H9 (cell line): Measurements from ENCODE around the gene PAM. TPM values are rescaled to one million over a fixed set of nuclear protein-coding genes. Genes with fewer than 3 reads are reported as not detected.

ENCODE experiments used
- DNase-seq: peaks from one replicate; pipeline ENCODE4 v3.0.0-alpha.2; 2017
- H2AFZ ChIP-seq: one replicate; pipeline ENCODE4 v1.6.1; 2013; ENCODE audit warnings: mild to moderate bottlenecking, low read length, control low read depth, moderate library complexity
- H2AK5ac ChIP-seq: 2 replicates; pipeline ENCODE4 v1.6.1; 2013; ENCODE audit warnings: low read length, control low read depth, mixed read lengths; ENCODE audit not compliant: insufficient read length
- H2BK120ac ChIP-seq: one replicate; pipeline ENCODE4 v1.6.1; 2013; ENCODE audit warnings: low read depth, mild to moderate bottlenecking, low read length, control low read depth, inconsistent platforms; ENCODE audit not compliant: poor library complexity, severe bottlenecking
- H2BK12ac ChIP-seq: 2 replicates; pipeline ENCODE4 v1.6.1; 2013; ENCODE audit warnings: low read length, control low read depth, mixed read lengths, low read depth; ENCODE audit not compliant: insufficient read length
- H2BK15ac ChIP-seq: 2 replicates; pipeline ENCODE4 v1.6.1; 2013; ENCODE audit warnings: low read depth, low read length, control low read depth
- H2BK20ac ChIP-seq: one replicate; pipeline ENCODE4 v1.6.1; 2013; ENCODE audit warnings: low read depth, mild to moderate bottlenecking, low read length, control low read depth, inconsistent platforms; ENCODE audit not compliant: poor library complexity, severe bottlenecking
- H2BK5ac ChIP-seq: 2 replicates; pipeline ENCODE4 v1.6.1; 2013; ENCODE audit warnings: low read length, control low read depth, mixed read lengths; ENCODE audit not compliant: insufficient read length
- H3K14ac ChIP-seq: 2 replicates; pipeline ENCODE4 v1.6.1; 2013; ENCODE audit warnings: low read length, control low read depth; ENCODE audit not compliant: insufficient read depth
- H3K18ac ChIP-seq: 2 replicates; pipeline ENCODE4 v1.6.1; 2013; ENCODE audit warnings: low read depth, mild to moderate bottlenecking, mixed read lengths, low read length, control low read depth; ENCODE audit not compliant: insufficient read length
- H3K23ac ChIP-seq: 2 replicates; pipeline ENCODE4 v1.6.1; 2013; ENCODE audit warnings: low read length, control low read depth, mixed read lengths, low read depth; ENCODE audit not compliant: insufficient read length
- H3K23me2 ChIP-seq: 2 replicates; pipeline ENCODE4 v1.6.1; 2013; ENCODE audit warnings: low read depth, mild to moderate bottlenecking, mixed read lengths, low read length, control low read depth; ENCODE audit not compliant: insufficient read length, poor library complexity, severe bottlenecking
- H3K27ac ChIP-seq: 2 replicates; pipeline ENCODE4 v1.5.1; 2013; ENCODE audit warnings: low read length, control low read depth, mixed read lengths, low read depth; ENCODE audit not compliant: insufficient read length
- H3K27me3 ChIP-seq: 2 replicates; pipeline ENCODE4 v1.6.1; 2013; ENCODE audit warnings: low read length, control low read depth, inconsistent platforms; ENCODE audit not compliant: insufficient read depth
- H3K4ac ChIP-seq: 2 replicates; pipeline ENCODE4 v1.6.1; 2013; ENCODE audit warnings: low read depth, mild to moderate bottlenecking, control low read depth, inconsistent platforms, low read length, moderate library complexity
- H3K4me1 ChIP-seq: 2 replicates; pipeline ENCODE4 v1.6.1; 2013; ENCODE audit warnings: low read length, control low read depth, inconsistent platforms; ENCODE audit not compliant: insufficient read depth
- H3K4me2 ChIP-seq: 2 replicates; pipeline ENCODE4 v1.6.1; 2013; ENCODE audit warnings: low read length, control low read depth, mixed read lengths; ENCODE audit not compliant: insufficient read length, insufficient read depth
- H3K56ac ChIP-seq: 2 replicates; pipeline ENCODE4 v1.6.1; 2013; ENCODE audit warnings: low read depth, mild to moderate bottlenecking, mixed read lengths, low read length, control low read depth; ENCODE audit not compliant: insufficient read length
- H3K79me1 ChIP-seq: 2 replicates; pipeline ENCODE4 v1.6.1; 2013; ENCODE audit warnings: low read depth, mild to moderate bottlenecking, moderate library complexity, low read length, control low read depth, inconsistent platforms; ENCODE audit not compliant: insufficient read depth, poor library complexity, severe bottlenecking
- H3K79me2 ChIP-seq: 2 replicates; pipeline ENCODE4 v1.6.1; 2013; ENCODE audit warnings: low read length, control low read depth, inconsistent platforms; ENCODE audit not compliant: insufficient read depth
- H3K9ac ChIP-seq: 2 replicates; pipeline ENCODE4 v1.6.1; 2013; ENCODE audit warnings: low read length, control low read depth, mixed read lengths; ENCODE audit not compliant: insufficient read length; ENCODE audit errors: extremely low read depth
- H3K9me3 ChIP-seq: one replicate; pipeline ENCODE4 v1.6.1; 2013; ENCODE audit warnings: low read depth, low read length, inconsistent platforms; ENCODE audit not compliant: control insufficient read depth
- H3T11ph ChIP-seq: one replicate; pipeline ENCODE4 v1.6.1; 2013; ENCODE audit warnings: mild to moderate bottlenecking, low read length, control low read depth, inconsistent platforms
- H4K20me1 ChIP-seq: one replicate; pipeline ENCODE4 v1.6.1; 2013; ENCODE audit not compliant: control insufficient read depth, insufficient read length, insufficient read depth
- H4K5ac ChIP-seq: 2 replicates; pipeline ENCODE4 v1.6.1; 2013; ENCODE audit warnings: low read depth, mild to moderate bottlenecking, mixed read lengths, low read length, control low read depth; ENCODE audit not compliant: insufficient read length
- H4K8ac ChIP-seq: replicated peaks from 2 replicates; pipeline ENCODE4 v1.6.1; 2013; ENCODE audit warnings: low read length, control low read depth, mixed read lengths, low read depth; ENCODE audit not compliant: insufficient read length
- H4K91ac ChIP-seq: 2 replicates; pipeline ENCODE4 v1.6.1; 2013; ENCODE audit warnings: low read depth, mild to moderate bottlenecking, moderate library complexity, mixed read lengths, low read length, control low read depth; ENCODE audit not compliant: insufficient read length
- H3K27ac Mint-ChIP-seq, 3 experiments: 2 replicates in 2 of 3; 3 replicates in 1 of 3; pipeline ENCODE4 v1.8.0; 2020 to 2021; ENCODE audit warnings: mixed read lengths in 3 of 3, mild to moderate bottlenecking in 1 of 3, moderate library complexity in 1 of 3
- H3K27me3 Mint-ChIP-seq: 2 replicates; pipeline ENCODE4 v1.8.0; 2021; ENCODE audit warnings: low read depth, mild to moderate bottlenecking, moderate library complexity, mixed read lengths
- H3K36me3 Mint-ChIP-seq, 3 experiments: 2 replicates in 2 of 3; 3 replicates in 1 of 3; pipeline ENCODE4 v1.8.0; 2020 to 2021; ENCODE audit warnings: low read depth in 3 of 3, mixed read lengths in 3 of 3; ENCODE audit not compliant: insufficient read depth in 1 of 3
- H3K4me1 Mint-ChIP-seq, 2 experiments: 2 replicates each; pipeline ENCODE4 v1.8.0; 2020; ENCODE audit warnings: mixed read lengths in 2 of 2
- H3K4me3 Mint-ChIP-seq, 2 experiments: 2 replicates in 1 of 2; 3 replicates in 1 of 2; pipeline ENCODE4 v1.8.0; 2020 to 2021; ENCODE audit warnings: mild to moderate bottlenecking in 2 of 2, mixed read lengths in 2 of 2, moderate library complexity in 1 of 2
- H3K9me3 Mint-ChIP-seq, 2 experiments: 2 replicates in 1 of 2; 3 replicates in 1 of 2; pipeline ENCODE4 v1.8.0; 2020; ENCODE audit warnings: mild to moderate bottlenecking in 2 of 2, mixed read lengths in 2 of 2, moderate library complexity in 1 of 2
- WGBS: extraction: QIAGEN DNeasy Blood & Tissue Kit; methylation state at CpG from one replicate; pipeline ENCODE4 v1.1.7; 2013; ENCODE audit warnings: missing lambda C conversion rate, low lambda C conversion rate, mixed read lengths; ENCODE audit not compliant: insufficient read length; ENCODE audit errors: extremely low coverage; 5-methylcytosine and 5-hydroxymethylcytosine counted together
- total RNA-seq: library from RNA; stranded (reverse); gene quantifications from 2 replicates; pipeline ENCODE4 v1.2.1, GENCODE V29; 2021
- TF ChIP-seq, protein P1 (sequence below): fragments of 200-600 bp; sonication (generic); conservative IDR thresholded peaks from 3 replicates; pipeline ENCODE4 v1.8.0; 2021; ENCODE audit warnings: antibody characterized with exemption, mild to moderate bottlenecking

Gene PAM
- total RNA-seq, 1 experiment from 2014 or later, result 31.5 TPM

DNA sequence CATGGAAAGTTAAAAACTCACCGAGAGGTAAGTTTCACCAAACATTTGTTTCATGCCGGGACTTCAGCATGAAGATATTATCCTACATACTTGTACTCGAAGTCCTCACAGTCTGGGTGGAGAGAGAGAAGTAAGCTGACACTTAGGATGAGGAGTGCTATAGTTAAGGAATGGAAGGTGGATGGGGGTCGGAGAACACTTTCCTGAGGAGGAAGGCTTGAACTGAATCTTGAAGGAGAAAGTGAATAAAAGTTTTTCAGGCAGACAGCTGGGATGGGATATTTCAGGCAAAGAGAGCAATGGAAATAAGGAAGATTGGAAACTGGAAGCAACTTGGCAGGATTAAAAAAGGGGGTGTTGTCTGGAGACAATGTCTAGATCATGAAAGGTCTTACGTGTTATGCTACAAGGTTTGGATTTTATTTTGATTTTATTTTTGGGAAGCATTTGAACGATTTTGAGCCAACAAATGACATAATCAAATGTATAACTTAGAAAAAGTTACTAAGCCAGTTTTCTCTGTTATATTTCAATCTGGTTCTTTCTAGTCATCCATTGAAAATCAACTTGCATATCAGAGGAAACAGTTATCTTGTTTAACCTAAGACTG, 167.1 kb downstream of the PAM start:
- no peak overlapping the region for H3K27ac ChIP-seq
- no peak overlapping the region for H4K91ac ChIP-seq
- no peak overlapping the region for H3K18ac ChIP-seq
- H2BK20ac ChIP-seq, result no peak overlapping the region
- no peak overlapping the region for H3K4ac ChIP-seq
- H4K5ac ChIP-seq, result no peak overlapping the region
- no peaks in the 10 kb centered on the region for H3K79me2 ChIP-seq
- H3K4me1 Mint-ChIP-seq, result peaks cover 8 to 18% of the 10 kb centered on the region in 2 experiments; a peak in 3 of 4 replicates
- H3K79me1 ChIP-seq, result no peaks in the 10 kb centered on the region
- peak overlapping the region; percentile 0 to 11 (median 8); a peak in 3 of 7 replicates for H3K27ac Mint-ChIP-seq
- TF ChIP-seq, protein P1, sequence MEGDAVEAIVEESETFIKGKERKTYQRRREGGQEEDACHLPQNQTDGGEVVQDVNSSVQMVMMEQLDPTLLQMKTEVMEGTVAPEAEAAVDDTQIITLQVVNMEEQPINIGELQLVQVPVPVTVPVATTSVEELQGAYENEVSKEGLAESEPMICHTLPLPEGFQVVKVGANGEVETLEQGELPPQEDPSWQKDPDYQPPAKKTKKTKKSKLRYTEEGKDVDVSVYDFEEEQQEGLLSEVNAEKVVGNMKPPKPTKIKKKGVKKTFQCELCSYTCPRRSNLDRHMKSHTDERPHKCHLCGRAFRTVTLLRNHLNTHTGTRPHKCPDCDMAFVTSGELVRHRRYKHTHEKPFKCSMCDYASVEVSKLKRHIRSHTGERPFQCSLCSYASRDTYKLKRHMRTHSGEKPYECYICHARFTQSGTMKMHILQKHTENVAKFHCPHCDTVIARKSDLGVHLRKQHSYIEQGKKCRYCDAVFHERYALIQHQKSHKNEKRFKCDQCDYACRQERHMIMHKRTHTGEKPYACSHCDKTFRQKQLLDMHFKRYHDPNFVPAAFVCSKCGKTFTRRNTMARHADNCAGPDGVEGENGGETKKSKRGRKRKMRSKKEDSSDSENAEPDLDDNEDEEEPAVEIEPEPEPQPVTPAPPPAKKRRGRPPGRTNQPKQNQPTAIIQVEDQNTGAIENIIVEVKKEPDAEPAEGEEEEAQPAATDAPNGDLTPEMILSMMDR, result no peak
- no peak overlapping the region for H2BK120ac ChIP-seq
- no peak overlapping the region for H3K23ac ChIP-seq
- H3K27me3 Mint-ChIP-seq, result no peaks in the 10 kb centered on the region
- H2AK5ac ChIP-seq, result no peak overlapping the region
- no peak overlapping the region for H3K4me3 Mint-ChIP-seq
- H2BK12ac ChIP-seq, result no peak overlapping the region
- H3K56ac ChIP-seq, result no peak overlapping the region
- no CpG with 5 or more reads among the region's 6 CpGs for WGBS
- no peaks in the 10 kb centered on the region for H3K36me3 Mint-ChIP-seq
- no peaks in the 10 kb centered on the region for H3K4me1 ChIP-seq
- H2BK5ac ChIP-seq, result no peak overlapping the region
- no peak overlapping the region for H4K8ac ChIP-seq
- H3K9me3 ChIP-seq, result no peaks in the 10 kb centered on the region
- H3K23me2 ChIP-seq, result no peaks in the 10 kb centered on the region
- no peak for DNase-seq
- no peaks in the 10 kb centered on the region for H3K27me3 ChIP-seq
- H2BK15ac ChIP-seq, result no peak overlapping the region
- H3K14ac ChIP-seq, result no peak overlapping the region
- H3K9me3 Mint-ChIP-seq, result no peaks in the 10 kb centered on the region
- H4K20me1 ChIP-seq, result no peaks in the 10 kb centered on the region
- no peak overlapping the region for H3K4me2 ChIP-seq
- H3T11ph ChIP-seq, result no peak overlapping the region
- no peak overlapping the region for H2AFZ ChIP-seq
- H3K9ac ChIP-seq, result no peak overlapping the region
